ENCODE results near the gene TBCD. TPM values are rescaled to one million over a fixed set of nuclear protein-coding genes. Genes with fewer than 3 reads are reported as not detected.

TBCD gene
- total RNA-seq, 2 donors from 2014 or later, result 38.9 to 74.8 TPM

DNA sequence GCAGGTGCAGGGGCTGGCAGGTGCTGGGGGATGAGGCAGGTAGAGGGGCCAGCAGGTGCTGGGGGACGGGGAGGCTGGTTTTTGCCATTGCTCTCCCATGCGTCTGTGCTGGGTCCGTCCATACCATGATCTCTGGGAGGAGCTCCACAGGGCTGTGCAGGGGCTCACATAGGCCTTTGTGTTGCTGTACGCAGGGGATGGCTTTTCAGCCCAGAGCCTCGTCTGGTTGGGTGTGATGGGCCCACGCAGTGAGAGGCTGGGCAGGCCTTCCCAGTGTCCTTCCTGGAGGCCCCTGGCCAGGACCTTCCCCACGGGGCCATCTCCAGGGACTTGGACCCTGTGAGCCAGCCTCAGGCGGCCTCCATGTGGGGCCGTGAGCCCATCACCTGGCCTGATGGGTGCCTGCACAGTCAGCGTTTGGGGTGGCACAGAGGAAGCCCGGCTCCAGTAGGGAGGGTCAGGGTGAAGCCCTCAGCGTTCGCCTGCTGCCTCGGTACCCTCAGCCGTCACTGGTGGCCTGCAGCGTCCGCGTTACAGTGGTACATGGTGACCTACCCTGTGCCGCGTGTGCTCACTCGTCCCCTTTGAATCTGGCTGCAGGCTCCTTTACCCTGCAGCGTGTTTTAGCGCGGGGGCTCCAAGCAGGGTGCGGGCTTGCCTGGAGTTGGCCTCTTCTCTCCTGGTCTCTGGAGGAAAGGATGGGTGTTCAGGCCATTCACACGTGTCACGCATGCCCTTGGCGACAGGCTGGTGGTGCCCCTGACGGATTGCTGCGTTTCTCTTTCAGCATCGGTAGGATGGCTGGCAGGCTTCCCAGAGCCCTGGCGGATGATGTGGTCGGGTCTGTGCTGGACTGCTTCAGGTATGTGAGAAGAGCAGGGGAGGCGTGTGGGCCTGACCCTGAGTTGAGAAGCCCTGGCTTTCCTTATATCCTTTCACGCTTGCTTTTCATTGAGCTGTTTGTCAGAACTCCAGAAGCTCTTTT, 57.3 kb downstream of the TBCD start:
- intact Hi-C loops (cut with DNase I), result no loop called here
- H3K36me3 ChIP-seq (replicated peaks in 1 of 2; ENCODE audit: insufficient read depth in 1 of 2, low read depth in 2 of 2), result no peaks in the 10 kb centered on the region
- H3K4me1 ChIP-seq, result no peaks in the 10 kb centered on the region
- H3K27me3 ChIP-seq, result no peaks in the 10 kb centered on the region
- H3K9me3 ChIP-seq, result no peaks in the 10 kb centered on the region
- no peak overlapping the region for H3K4me3 ChIP-seq
- DNase-seq (no peak), ATAC-seq (no peak)
- H3K27ac ChIP-seq, result no peak overlapping the region
- WGBS, 2 donors, result 80 to 88% methylated on average over 8 to 30 of the region's 35 CpGs
- no peak for TF ChIP-seq POLR2A (IDR thresholded peaks at IDR 0.05)
- TF ChIP-seq, protein P1, sequence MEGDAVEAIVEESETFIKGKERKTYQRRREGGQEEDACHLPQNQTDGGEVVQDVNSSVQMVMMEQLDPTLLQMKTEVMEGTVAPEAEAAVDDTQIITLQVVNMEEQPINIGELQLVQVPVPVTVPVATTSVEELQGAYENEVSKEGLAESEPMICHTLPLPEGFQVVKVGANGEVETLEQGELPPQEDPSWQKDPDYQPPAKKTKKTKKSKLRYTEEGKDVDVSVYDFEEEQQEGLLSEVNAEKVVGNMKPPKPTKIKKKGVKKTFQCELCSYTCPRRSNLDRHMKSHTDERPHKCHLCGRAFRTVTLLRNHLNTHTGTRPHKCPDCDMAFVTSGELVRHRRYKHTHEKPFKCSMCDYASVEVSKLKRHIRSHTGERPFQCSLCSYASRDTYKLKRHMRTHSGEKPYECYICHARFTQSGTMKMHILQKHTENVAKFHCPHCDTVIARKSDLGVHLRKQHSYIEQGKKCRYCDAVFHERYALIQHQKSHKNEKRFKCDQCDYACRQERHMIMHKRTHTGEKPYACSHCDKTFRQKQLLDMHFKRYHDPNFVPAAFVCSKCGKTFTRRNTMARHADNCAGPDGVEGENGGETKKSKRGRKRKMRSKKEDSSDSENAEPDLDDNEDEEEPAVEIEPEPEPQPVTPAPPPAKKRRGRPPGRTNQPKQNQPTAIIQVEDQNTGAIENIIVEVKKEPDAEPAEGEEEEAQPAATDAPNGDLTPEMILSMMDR (IDR thresholded peaks at IDR 0.05), result no peak

DNA sequence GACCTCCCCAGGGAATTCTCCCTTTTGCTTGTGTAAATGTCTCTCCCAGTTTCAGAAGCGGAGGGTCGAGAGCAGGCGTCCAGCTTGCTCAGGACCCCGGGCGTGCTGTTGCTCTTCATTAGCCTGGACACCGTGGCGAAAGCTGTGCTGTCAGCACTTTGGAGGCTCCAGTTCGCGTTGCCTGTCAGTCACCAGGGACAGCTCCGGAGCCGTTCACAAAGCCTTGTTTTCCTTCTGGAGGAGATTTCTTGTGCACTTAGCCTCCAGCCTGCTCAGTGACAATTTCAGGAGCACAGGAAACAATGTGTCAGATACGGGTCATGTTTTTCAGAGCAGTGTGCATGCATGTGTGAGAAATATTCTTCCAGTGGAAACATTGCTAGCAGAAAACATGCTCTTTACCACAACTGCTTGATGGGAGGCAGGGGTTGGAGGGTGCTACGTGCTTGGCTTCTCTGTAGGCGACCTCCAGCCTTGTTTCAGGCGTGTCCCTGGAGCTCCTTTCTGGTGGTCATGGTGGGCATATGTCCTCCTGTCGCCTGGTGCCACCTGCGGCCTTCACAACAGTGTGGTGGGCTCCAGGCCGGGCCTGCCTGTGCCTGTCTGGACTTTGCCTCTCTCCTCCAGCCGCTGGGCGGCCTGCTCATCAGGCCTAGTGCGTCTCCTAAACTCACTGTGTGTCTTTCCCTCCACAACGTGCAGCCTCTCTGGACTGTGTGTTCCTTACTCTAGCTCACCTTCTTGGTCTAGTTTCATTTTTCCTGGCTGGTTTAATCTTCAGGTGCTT, 59.0 kb downstream of the TBCD start:
- ATAC-seq, result no peak
- no peaks in the 10 kb centered on the region for H3K27me3 ChIP-seq
- no peaks in the 10 kb centered on the region for H3K36me3 ChIP-seq (replicated peaks in 1 of 2; ENCODE audit: insufficient read depth in 1 of 2, low read depth in 2 of 2)
- no peaks in the 10 kb centered on the region for H3K9me3 ChIP-seq
- TF ChIP-seq POLR2A (IDR thresholded peaks at IDR 0.05), result no peak
- TF ChIP-seq, protein P1 (IDR thresholded peaks at IDR 0.05), result no peak
- H3K4me1 ChIP-seq, result no peaks in the 10 kb centered on the region
- no peak overlapping the region for H3K27ac ChIP-seq
- intact Hi-C loops (cut with DNase I), result no loop called here
- no peak for DNase-seq
- WGBS, 2 donors, result 88 to 92% methylated on average over 16 to 22 of the region's 22 CpGs
- no peak overlapping the region for H3K4me3 ChIP-seq

DNA sequence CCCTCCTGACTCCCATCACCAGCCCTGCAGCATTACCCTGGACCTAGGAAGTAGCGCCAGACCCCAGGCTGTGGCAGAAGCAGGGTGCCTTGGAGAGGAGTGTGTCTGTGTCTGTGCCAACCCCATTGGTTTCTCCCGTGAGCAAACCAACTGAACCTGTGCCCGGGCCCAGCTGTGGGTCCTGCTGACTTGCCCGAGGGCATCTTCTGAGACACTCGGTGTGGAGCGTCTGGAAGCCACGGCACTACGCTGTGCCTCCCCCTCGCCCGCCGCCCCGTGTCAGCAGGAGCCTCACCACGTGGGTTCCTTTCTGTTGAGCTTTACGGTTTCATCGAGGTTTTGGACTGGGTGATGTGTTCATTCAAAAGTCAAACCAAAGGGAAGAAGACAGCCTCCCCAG, 60.2 kb downstream of the TBCD start:
- no peak for ATAC-seq
- no peak for DNase-seq
- H3K9me3 ChIP-seq, result no peaks in the 10 kb centered on the region
- no peak for TF ChIP-seq POLR2A (IDR thresholded peaks at IDR 0.05)
- TF ChIP-seq, protein P1 (IDR thresholded peaks at IDR 0.05), result no peak
- no peak overlapping the region for H3K27ac ChIP-seq
- H3K27me3 ChIP-seq, result no peaks in the 10 kb centered on the region
- no peak overlapping the region for H3K4me3 ChIP-seq
- H3K36me3 ChIP-seq (replicated peaks in 1 of 2; ENCODE audit: insufficient read depth in 1 of 2, low read depth in 2 of 2), result no peaks in the 10 kb centered on the region
- intact Hi-C loops (cut with DNase I), result no loop called here
- 84 to 100% methylated on average over 4 to 9 of the region's 15 CpGs for WGBS, 2 donors
- H3K4me1 ChIP-seq, result no peaks in the 10 kb centered on the region

DNA sequence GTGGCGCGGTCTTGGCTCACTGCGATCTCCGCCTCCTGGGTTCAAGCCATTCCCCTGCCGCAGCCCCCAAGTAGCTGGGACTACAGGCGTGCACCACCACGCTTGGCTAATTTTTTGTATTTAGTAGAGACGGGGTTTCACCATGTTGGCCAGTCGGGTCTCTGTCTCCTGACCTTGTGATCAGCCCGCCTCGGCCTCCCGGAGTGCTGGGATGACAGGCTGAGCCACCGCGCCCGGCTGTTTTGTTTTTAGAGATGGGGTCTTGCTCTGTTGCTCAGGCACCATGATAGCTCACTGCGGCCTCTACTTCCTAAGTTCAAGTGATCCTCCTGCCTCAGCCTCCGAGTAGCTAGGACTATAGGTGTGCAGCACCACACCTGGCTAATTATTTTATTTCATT, 60.7 kb downstream of the TBCD start:
- whole genome bisulfite sequencing, 2 donors, result 95 to 96% methylated on average over 13 to 17 of the region's 17 CpGs
- intact Hi-C loops (cut with DNase I), result no loop called here
- DNase-seq (no peak), ATAC-seq (no peak)
- no peaks in the 10 kb centered on the region for H3K9me3 ChIP-seq
- no peaks in the 10 kb centered on the region for H3K4me1 ChIP-seq
- H3K27ac ChIP-seq, result no peak overlapping the region
- H3K4me3 ChIP-seq, result no peak overlapping the region
- H3K36me3 ChIP-seq (replicated peaks in 1 of 2; ENCODE audit: insufficient read depth in 1 of 2, low read depth in 2 of 2), result no peaks in the 10 kb centered on the region
- TF ChIP-seq, protein P1 (IDR thresholded peaks at IDR 0.05), result no peak
- H3K27me3 ChIP-seq, result no peaks in the 10 kb centered on the region
